Prostate gland (tissue), 2 donors: ENCODE data around the gene MEGF8.

Experiments
- POLR2AphosphoS5 ChIP-seq: sonication (generic); formaldehyde crosslinking; IDR thresholded peaks from one replicate; pipeline ENCODE4 v1.6.1; 2017; ENCODE audit warnings: antibody characterized with exemption
- TF ChIP-seq, protein P1 (sequence below), 4 experiments: fragments of 200-600 bp in 2 of 4; fragments of 450-650 bp in 2 of 4; sonication (generic) in 2 of 4; IDR thresholded peaks; 1 replicate in 3 of 4; 2 replicates in 1 of 4; pipeline ENCODE4 v1.5.1; 2016 to 2019; ENCODE audit warnings: antibody characterized with exemption in 4 of 4, mild to moderate bottlenecking in 2 of 4, moderate library complexity in 2 of 4

DNA sequence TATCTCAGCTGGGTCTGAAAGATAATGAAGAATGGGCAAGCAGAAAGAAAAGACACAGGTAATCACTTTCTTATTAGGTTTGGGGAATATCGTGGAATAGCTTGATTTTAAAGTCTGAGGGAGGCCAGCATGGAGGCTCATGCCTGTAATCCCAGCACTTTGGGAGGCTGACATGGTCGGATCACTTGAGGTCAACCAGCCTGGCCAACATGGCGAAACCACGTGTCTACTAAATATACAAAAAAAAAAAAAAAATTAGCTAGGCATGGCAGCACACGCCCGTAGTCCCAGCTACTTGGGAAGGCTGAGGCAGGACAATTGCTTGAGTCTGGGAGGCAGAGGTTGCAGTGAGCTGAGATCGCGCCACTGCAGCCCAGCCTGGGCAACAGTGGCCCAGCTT is 21.6 kb upstream of the MEGF8 start:
- TF ChIP-seq POLR2AphosphoS5 = no peak
- TF ChIP-seq, protein P1, sequence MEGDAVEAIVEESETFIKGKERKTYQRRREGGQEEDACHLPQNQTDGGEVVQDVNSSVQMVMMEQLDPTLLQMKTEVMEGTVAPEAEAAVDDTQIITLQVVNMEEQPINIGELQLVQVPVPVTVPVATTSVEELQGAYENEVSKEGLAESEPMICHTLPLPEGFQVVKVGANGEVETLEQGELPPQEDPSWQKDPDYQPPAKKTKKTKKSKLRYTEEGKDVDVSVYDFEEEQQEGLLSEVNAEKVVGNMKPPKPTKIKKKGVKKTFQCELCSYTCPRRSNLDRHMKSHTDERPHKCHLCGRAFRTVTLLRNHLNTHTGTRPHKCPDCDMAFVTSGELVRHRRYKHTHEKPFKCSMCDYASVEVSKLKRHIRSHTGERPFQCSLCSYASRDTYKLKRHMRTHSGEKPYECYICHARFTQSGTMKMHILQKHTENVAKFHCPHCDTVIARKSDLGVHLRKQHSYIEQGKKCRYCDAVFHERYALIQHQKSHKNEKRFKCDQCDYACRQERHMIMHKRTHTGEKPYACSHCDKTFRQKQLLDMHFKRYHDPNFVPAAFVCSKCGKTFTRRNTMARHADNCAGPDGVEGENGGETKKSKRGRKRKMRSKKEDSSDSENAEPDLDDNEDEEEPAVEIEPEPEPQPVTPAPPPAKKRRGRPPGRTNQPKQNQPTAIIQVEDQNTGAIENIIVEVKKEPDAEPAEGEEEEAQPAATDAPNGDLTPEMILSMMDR (IDR thresholded peaks at IDR 0.05) = no peak
